ENCODE data around the gene FGD6.
"Not testable (repeated sequence)": the region's sequence is repeated elsewhere in the genome, so short reads cannot be mapped to it uniquely, and the experiment has no call there.

DNA sequence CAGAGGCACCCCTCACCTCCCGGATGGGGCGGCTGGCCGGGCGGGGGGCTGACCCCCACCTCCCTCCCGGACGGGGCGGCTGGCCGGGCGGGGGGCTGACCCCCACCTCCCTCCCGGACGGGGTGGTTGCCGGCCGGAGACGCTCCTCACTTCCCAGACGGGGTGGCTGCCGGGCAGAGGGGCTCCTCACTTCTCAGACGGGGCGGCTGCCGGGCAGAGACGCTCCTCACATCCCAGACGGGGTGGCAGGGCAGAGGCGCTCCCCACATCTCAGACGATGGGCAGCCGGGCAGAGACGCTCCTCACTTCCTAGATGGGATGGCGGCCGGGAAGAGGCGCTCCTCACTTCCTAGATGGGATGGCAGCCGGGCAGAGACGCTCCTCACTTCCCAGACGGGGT lies 18.4 kb upstream of the FGD6 start:
- TF ChIP-seq, protein P1, sequence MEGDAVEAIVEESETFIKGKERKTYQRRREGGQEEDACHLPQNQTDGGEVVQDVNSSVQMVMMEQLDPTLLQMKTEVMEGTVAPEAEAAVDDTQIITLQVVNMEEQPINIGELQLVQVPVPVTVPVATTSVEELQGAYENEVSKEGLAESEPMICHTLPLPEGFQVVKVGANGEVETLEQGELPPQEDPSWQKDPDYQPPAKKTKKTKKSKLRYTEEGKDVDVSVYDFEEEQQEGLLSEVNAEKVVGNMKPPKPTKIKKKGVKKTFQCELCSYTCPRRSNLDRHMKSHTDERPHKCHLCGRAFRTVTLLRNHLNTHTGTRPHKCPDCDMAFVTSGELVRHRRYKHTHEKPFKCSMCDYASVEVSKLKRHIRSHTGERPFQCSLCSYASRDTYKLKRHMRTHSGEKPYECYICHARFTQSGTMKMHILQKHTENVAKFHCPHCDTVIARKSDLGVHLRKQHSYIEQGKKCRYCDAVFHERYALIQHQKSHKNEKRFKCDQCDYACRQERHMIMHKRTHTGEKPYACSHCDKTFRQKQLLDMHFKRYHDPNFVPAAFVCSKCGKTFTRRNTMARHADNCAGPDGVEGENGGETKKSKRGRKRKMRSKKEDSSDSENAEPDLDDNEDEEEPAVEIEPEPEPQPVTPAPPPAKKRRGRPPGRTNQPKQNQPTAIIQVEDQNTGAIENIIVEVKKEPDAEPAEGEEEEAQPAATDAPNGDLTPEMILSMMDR (IDR thresholded peaks at IDR 0.05), result not testable (repeated sequence)
- TF ChIP-seq POLR2AphosphoS5, POLR2A (IDR thresholded peaks at IDR 0.05): not testable (repeated sequence)

Data from upper lobe of left lung (tissue), 4 donors.